Measurements from ENCODE around the gene MRPL21.

Gene MRPL21

GRCh38 chr11:68903288-68904247 lies at the start of gene MRPL21, which contains the start of gene IGHMBP2:
TSS of gene MRPL21 (minus strand) at chr11:68903832. CDS start at chr11:68903810, 22 bp downstream.
TSS of gene IGHMBP2 (plus strand) at chr11:68903891. CDS start at chr11:68903953, 62 bp downstream.
- H3K27me3 ChIP-seq (ENCODE audit: insufficient read depth, low read length) = no peaks in the 10 kb centered on the region
- TF ChIP-seq CTCF (IDR thresholded peaks at IDR 0.05; ENCODE audit: low read length) = no peak
- no peak for TF ChIP-seq EZH2 (IDR thresholded peaks at IDR 0.05; ENCODE audit: borderline replicate concordance, low read length)
- no peaks in the 10 kb centered on the region for H3F3A ChIP-seq (ENCODE audit: insufficient read depth, low read length)
- peak within 1 kb of the TSS; percentile 92 for H3K4me3 ChIP-seq (ENCODE audit: low read depth, low read length, poor library complexity, severe bottlenecking)
- H3K79me2 ChIP-seq (ENCODE audit: insufficient read depth, low read length) = peaks cover 38% of the 10 kb centered on the region
- H3K27ac ChIP-seq (ENCODE audit: low read depth, low read length, poor library complexity, severe bottlenecking) = peak within 1 kb of the TSS; percentile 29
- H4K20me1 ChIP-seq (ENCODE audit: insufficient read depth, low read length) = no peaks in the 10 kb centered on the region
- peak within 1 kb of the TSS; percentile 88 for H3K9ac ChIP-seq (ENCODE audit: low read length)
- peak within 1 kb of the TSS; percentile 97 for H3K4me2 ChIP-seq (ENCODE audit: low read length)
- peaks cover 32% of the 10 kb centered on the region for H3K36me3 ChIP-seq (ENCODE audit: insufficient read depth, low read length)
- peak within 1 kb of the TSS; percentile 24; the same call in 1 of the 2 replicates for H2AFZ ChIP-seq (ENCODE audit: low read length)
- H3K9me2 ChIP-seq (ENCODE audit: low read depth, low read length) = no peaks in the 10 kb centered on the region
- H3K4me1 ChIP-seq (ENCODE audit: insufficient read depth, low read length, severe bottlenecking) = peaks cover 29% of the 10 kb centered on the region
- H3K9me3 ChIP-seq (ENCODE audit: low read length) = no peaks in the 10 kb centered on the region

- Histone ChIP-seq H2AFZ (ENCODE audit: low read length) (no peak overlapping the region), H3K4me3 (ENCODE audit: low read depth, low read length, poor library complexity, severe bottlenecking) (no peak overlapping the region), H3K4me2 (ENCODE audit: low read length) (no peak overlapping the region), H3K4me1 (ENCODE audit: insufficient read depth, low read length, severe bottlenecking) (peaks cover 7% of the 10 kb centered on the region), H3K9me3 (ENCODE audit: low read length) (no peaks in the 10 kb centered on the region), H3K9me2 (ENCODE audit: low read depth, low read length) (no peaks in the 10 kb centered on the region), H3K79me2 (ENCODE audit: insufficient read depth, low read length) (no peaks in the 10 kb centered on the region), H4K20me1 (ENCODE audit: insufficient read depth, low read length) (no peaks in the 10 kb centered on the region), H3K9ac (ENCODE audit: low read length) (no peak overlapping the region), H3F3A (ENCODE audit: insufficient read depth, low read length) (no peaks in the 10 kb centered on the region), H3K27me3 (ENCODE audit: insufficient read depth, low read length) (peaks cover 6% of the 10 kb centered on the region; the same call in 1 of the 2 replicates), H3K36me3 (ENCODE audit: insufficient read depth, low read length) (no peaks in the 10 kb centered on the region), H3K27ac (ENCODE audit: low read depth, low read length, poor library complexity, severe bottlenecking) (no peak overlapping the region)
- TF ChIP-seq CTCF (IDR thresholded peaks at IDR 0.05; ENCODE audit: low read length) = no peak
- TF ChIP-seq EZH2 (IDR thresholded peaks at IDR 0.05; ENCODE audit: borderline replicate concordance, low read length) = no peak
These were observed 47.1 kb upstream of the MRPL21 start for GRCh38 chr11:68950762-68951161.

- H3K4me3 ChIP-seq (ENCODE audit: low read depth, low read length, poor library complexity, severe bottlenecking) = no peak overlapping the region
- no peaks in the 10 kb centered on the region for H3K36me3 ChIP-seq (ENCODE audit: insufficient read depth, low read length)
- peak; percentile 47 for TF ChIP-seq CTCF (IDR thresholded peaks at IDR 0.05; ENCODE audit: low read length)
- TF ChIP-seq EZH2 (IDR thresholded peaks at IDR 0.05; ENCODE audit: borderline replicate concordance, low read length) = no peak
- H3K4me2 ChIP-seq (ENCODE audit: low read length) = no peak overlapping the region
- no peaks in the 10 kb centered on the region for H3K9me3 ChIP-seq (ENCODE audit: low read length)
- H3F3A ChIP-seq (ENCODE audit: insufficient read depth, low read length) = no peaks in the 10 kb centered on the region
- H3K9ac ChIP-seq (ENCODE audit: low read length) = no peak overlapping the region
- H3K4me1 ChIP-seq (ENCODE audit: insufficient read depth, low read length, severe bottlenecking) = peaks cover 3% of the 10 kb centered on the region
- H3K27ac ChIP-seq (ENCODE audit: low read depth, low read length, poor library complexity, severe bottlenecking) = no peak overlapping the region
- H3K79me2 ChIP-seq (ENCODE audit: insufficient read depth, low read length) = no peaks in the 10 kb centered on the region
- H3K9me2 ChIP-seq (ENCODE audit: low read depth, low read length) = no peaks in the 10 kb centered on the region
- no peaks in the 10 kb centered on the region for H4K20me1 ChIP-seq (ENCODE audit: insufficient read depth, low read length)
- H3K27me3 ChIP-seq (ENCODE audit: insufficient read depth, low read length) = peaks cover 6% of the 10 kb centered on the region; the same call in 1 of the 2 replicates
- no peak overlapping the region for H2AFZ ChIP-seq (ENCODE audit: low read length)
These were observed 46.6 kb upstream of the MRPL21 start for GRCh38 chr11:68950270-68950669.
